Measurements from ENCODE around the gene JAK2. TPM values are rescaled to one million over a fixed set of nuclear protein-coding genes. Genes with fewer than 3 reads are reported as not detected.

Gene JAK2
- total and polyA plus RNA-seq, 4 donors: 5.3 to 30.5 (median 17.1) TPM

GRCh38 chr9:5140151-5140550, 155.1 kb downstream of the JAK2 start:
- Histone ChIP-seq H3K27ac (ENCODE audit: low read depth in 1 of 2, low read length in 1 of 2) (no peak overlapping the region), H3K36me3 (ENCODE audit: control insufficient read depth in 4 of 4, insufficient read depth in 4 of 4, low read length in 4 of 4) (peaks cover 0 to 2% (median under 1%) of the 10 kb centered on the region in 4 donors), H3K4me1 (ENCODE audit: control insufficient read depth in 5 of 5, insufficient read depth in 5 of 5, low read length in 5 of 5) (no peaks in the 10 kb centered on the region), H3K9ac (ENCODE audit: insufficient read depth in 1 of 2, low read length in 2 of 2) (no peak overlapping the region), H3K9me3 (ENCODE audit: control insufficient read depth in 4 of 4, insufficient read depth in 3 of 4, low read length in 3 of 4) (peaks cover 1 to 8% (median 3%) of the 10 kb centered on the region in 4 donors), H3K27me3 (ENCODE audit: control insufficient read depth in 3 of 3, insufficient read depth in 3 of 3, low read length in 2 of 3) (no peaks in the 10 kb centered on the region), H3K4me3 (no peak overlapping the region)
- WGBS, 2 donors: 89 to 97% methylated on average over 1 of the region's 1 CpG
- no peak for DNase-seq
- TF ChIP-seq CTCF (IDR thresholded peaks at IDR 0.05; ENCODE audit: control extremely low read depth, extremely low read depth): no peak
- no peak for ATAC-seq (ENCODE audit: insufficient read depth, low FRiP score)

GRCh38 chr9:5144217-5144616, 159.1 kb downstream of the JAK2 start:
- H3K9me3 ChIP-seq (ENCODE audit: control insufficient read depth in 4 of 4, insufficient read depth in 3 of 4, low read length in 3 of 4): peaks cover 1 to 21% (median 7%) of the 10 kb centered on the region in 4 donors
- 94 to 97% methylated on average over 7 of the region's 7 CpGs for WGBS, 2 donors
- no peaks in the 10 kb centered on the region for H3K27me3 ChIP-seq (ENCODE audit: control insufficient read depth in 3 of 3, insufficient read depth in 3 of 3, low read length in 2 of 3)
- H3K27ac ChIP-seq (ENCODE audit: low read depth in 1 of 2, low read length in 1 of 2): no peak overlapping the region
- no peak for TF ChIP-seq CTCF (IDR thresholded peaks at IDR 0.05; ENCODE audit: control extremely low read depth, extremely low read depth)
- H3K9ac ChIP-seq (ENCODE audit: insufficient read depth in 1 of 2, low read length in 2 of 2): no peak overlapping the region
- no peak overlapping the region for H3K4me3 ChIP-seq
- ATAC-seq (ENCODE audit: insufficient read depth, low FRiP score): no peak
- no peak for DNase-seq
- peaks cover 0 to 14% (median 3%) of the 10 kb centered on the region in 4 donors for H3K36me3 ChIP-seq (ENCODE audit: control insufficient read depth in 4 of 4, insufficient read depth in 4 of 4, low read length in 4 of 4)
- no peaks in the 10 kb centered on the region for H3K4me1 ChIP-seq (ENCODE audit: control insufficient read depth in 5 of 5, insufficient read depth in 5 of 5, low read length in 5 of 5)

- no peak overlapping the region for H3K27ac ChIP-seq (ENCODE audit: low read depth in 1 of 2, low read length in 1 of 2)
- H3K36me3 ChIP-seq (ENCODE audit: control insufficient read depth in 4 of 4, insufficient read depth in 4 of 4, low read length in 4 of 4): peaks cover 0 to 14% (median 3%) of the 10 kb centered on the region in 4 donors
- WGBS, 2 donors: 93 to 96% methylated on average over 1 of the region's 1 CpG
- TF ChIP-seq CTCF (IDR thresholded peaks at IDR 0.05; ENCODE audit: control extremely low read depth, extremely low read depth): no peak
- no peak overlapping the region for H3K9ac ChIP-seq (ENCODE audit: insufficient read depth in 1 of 2, low read length in 2 of 2)
- peaks cover 1 to 21% (median 7%) of the 10 kb centered on the region in 4 donors for H3K9me3 ChIP-seq (ENCODE audit: control insufficient read depth in 4 of 4, insufficient read depth in 3 of 4, low read length in 3 of 4)
- H3K4me1 ChIP-seq (ENCODE audit: control insufficient read depth in 5 of 5, insufficient read depth in 5 of 5, low read length in 5 of 5): no peaks in the 10 kb centered on the region
- no peak overlapping the region for H3K4me3 ChIP-seq
- ATAC-seq (ENCODE audit: insufficient read depth, low FRiP score) (no peak), DNase-seq (no peak)
- no peaks in the 10 kb centered on the region for H3K27me3 ChIP-seq (ENCODE audit: control insufficient read depth in 3 of 3, insufficient read depth in 3 of 3, low read length in 2 of 3)
These were observed 161.2 kb downstream of the JAK2 start for GRCh38 chr9:5146241-5146640.

Other genes with a start within 250 kb of the JAK2 start
- 10 to 100 TPM; 38.7 to 62.7 TPM for gene AK3, start 244.1 kb upstream of the JAK2 start, total RNA-seq
- gene AK3, start 244.1 kb upstream of the JAK2 start, polyA plus RNA-seq: 10 to 100 TPM; 22.4 to 24.9 TPM
- 10 to 100 TPM; 27.7 to 62.2 TPM for gene RCL1, start 192.3 kb upstream of the JAK2 start, total RNA-seq
- 10 to 100 TPM; 14.8 to 19.1 TPM for gene RCL1, start 192.3 kb upstream of the JAK2 start, polyA plus RNA-seq
- not detected for gene INSL6, start 200.4 kb downstream of the JAK2 start, total RNA-seq
- gene INSL6, start 200.4 kb downstream of the JAK2 start, polyA plus RNA-seq: not detected
- not detected for gene INSL4, start 246.1 kb downstream of the JAK2 start, total RNA-seq
- not detected for gene INSL4, start 246.1 kb downstream of the JAK2 start, polyA plus RNA-seq

Data from lung (tissue), 12 donors.